Psoas muscle (tissue), 8 donors: Measurements from ENCODE around the gene ARHGAP30. TPM values are rescaled to one million over a fixed set of nuclear protein-coding genes. Genes with fewer than 3 reads are reported as not detected.

Source experiments
- ATAC-seq, 4 donors: fragments of 200-7000 bp; cut with Tn5 transposase; one replicate each; pipeline ENCODE4 v1.9.1; 2020; ENCODE audit warnings: moderate library complexity in 3 of 4, mild to moderate bottlenecking in 2 of 4
- DNase-seq, 2 donors: peaks; one replicate each; pipeline ENCODE4 v3.0.0-alpha.2; 2020
- H3K27ac ChIP-seq: fragments of 200-600 bp; one replicate; pipeline ENCODE4 v1.8.0; 2022
- H3K27me3 ChIP-seq, 3 donors: fragments of 200-600 bp in 1 of 3; one replicate each; pipeline versions ENCODE4 v1.6.1 to v1.8.0; 2013 to 2022; ENCODE audit warnings: low read length in 2 of 3, mild to moderate bottlenecking in 2 of 3, moderate library complexity in 1 of 3; ENCODE audit not compliant: insufficient read depth in 3 of 3
- H3K36me3 ChIP-seq, 2 donors: fragments of 200-600 bp in 1 of 2; one replicate each; pipeline versions ENCODE4 v1.6.1 to v1.8.0; 2013 to 2022; ENCODE audit warnings: low read depth in 1 of 2, mild to moderate bottlenecking in 1 of 2, moderate library complexity in 1 of 2; ENCODE audit not compliant: insufficient read depth in 1 of 2
- H3K4me1 ChIP-seq: fragments of 200-600 bp; one replicate; pipeline ENCODE4 v1.8.0; 2022
- H3K4me3 ChIP-seq: fragments of 200-600 bp; one replicate; pipeline ENCODE4 v1.8.0; 2022; ENCODE audit warnings: mild to moderate bottlenecking
- H3K9me3 ChIP-seq: fragments of 200-600 bp; one replicate; pipeline ENCODE4 v1.8.0; 2022
- CTCF ChIP-seq: fragments of 200-600 bp; IDR thresholded peaks from one replicate; pipeline ENCODE4 v1.8.0; 2022; ENCODE audit warnings: antibody characterized with exemption
- whole genome bisulfite sequencing, 3 donors: extraction: QIAGEN DNeasy Blood & Tissue Kit; methylation state at CpG; one replicate each; pipeline versions ENCODE4 v1.1.6 to v1.1.7; 2013; 5-methylcytosine and 5-hydroxymethylcytosine counted together
- intact Hi-C, 2 donors: fragments of 100-400 bp; cut with DNase I; formaldehyde crosslinking; loops; one replicate each; pipeline versions ENCODE4 v1.11.0 to v1.14.2; 2022
- polyA plus RNA-seq, 3 donors: library from polyadenylated mRNA; stranded (reverse); fragments of 200-250 nt; gene quantifications; one replicate each; pipeline ENCODE4 v1.2.3, GENCODE V29; 2013
- total RNA-seq, 4 donors: library from RNA; stranded (reverse); fragmentation: NEBNext Ultra II Directional in 2 of 4; extraction: Animal tissue kit (Norgen Biotek cat#: 25700) in 2 of 4; gene quantifications; one replicate each; pipeline versions ENCODE4 v1.2.1 to v1.2.4, GENCODE V29; 2021 to 2023
- donor health status: healthy with polysubstance abuse.
- donor health status: DM: no; HTN: no; CAD: no; lungs with moderate emphysema.
- donor health status: Bipolar disorder and iron deficiency.
- donor health status: healthy.
- donor health status: DM: yes; HTN: yes; CAD: no.
- donor health status: DM: no; HTN: no; CAD: no.
- donor health status: DM: no; HTN: no; CAD: no.
- donor health status: DM: yes; HTN: yes; CAD: no.

ARHGAP30 gene
- total and polyA plus RNA-seq, 7 donors = 0.44 to 3.3 (median 1.6) TPM

GRCh38 chr1:161091796-161092507 is 22.3 kb upstream of the ARHGAP30 start:
- intact Hi-C loops = loop anchor here (10.0 kb wide), 2 partner anchors 257 to 367 kb away; no protein-coding TSS in a partner anchor
- ATAC-seq (no peak), DNase-seq (no peak)
- no peak for TF ChIP-seq CTCF
- Histone ChIP-seq H3K27ac (no peak overlapping the region), H3K27me3 (no peaks in the 10 kb centered on the region), H3K4me3 (no peak overlapping the region), H3K4me1 (peaks cover 2% of the 10 kb centered on the region), H3K9me3 (no peaks in the 10 kb centered on the region), H3K36me3 (no peaks in the 10 kb centered on the region)
- 89 to 91% (median 91%) methylated on average over 7 of the region's 7 CpGs for WGBS, 3 donors

DNA sequence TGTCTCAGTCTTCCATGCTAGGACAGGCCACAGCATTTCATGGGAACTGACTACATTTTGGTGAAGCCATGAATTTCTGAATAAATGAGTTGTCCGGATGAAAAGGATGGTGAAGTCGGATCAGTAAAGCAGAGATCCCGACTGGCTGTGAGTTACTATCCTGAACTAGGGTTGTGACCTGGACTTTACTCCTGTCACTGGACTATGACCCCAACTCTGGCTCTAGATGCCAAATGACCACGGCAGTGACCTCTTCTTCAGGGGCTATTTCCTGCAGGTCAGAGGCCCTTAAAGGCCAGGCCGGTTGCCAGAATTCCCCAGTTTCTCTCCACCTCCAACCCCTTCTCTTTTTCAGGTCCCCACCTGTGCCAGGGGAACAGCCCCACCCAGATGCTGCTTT is 21.4 kb upstream of the ARHGAP30 start:
- WGBS, 3 donors = 71 to 77% (median 75%) methylated on average over 5 of the region's 5 CpGs
- intact Hi-C loops = loop anchor here (10.0 kb wide), 2 partner anchors 256 to 366 kb away; no protein-coding TSS in a partner anchor
- H3K27ac ChIP-seq = no peak overlapping the region
- DNase-seq (peak in 1 of 2 donors; percentile 34), ATAC-seq (no peak)
- H3K36me3 ChIP-seq = no peaks in the 10 kb centered on the region
- no peaks in the 10 kb centered on the region for H3K9me3 ChIP-seq
- no peaks in the 10 kb centered on the region for H3K27me3 ChIP-seq
- no peak for TF ChIP-seq CTCF
- no peaks in the 10 kb centered on the region for H3K4me1 ChIP-seq
- H3K4me3 ChIP-seq = no peak overlapping the region

GRCh38 chr1:161090617-161091016 is 20.9 kb upstream of the ARHGAP30 start:
- H3K27ac ChIP-seq = no peak overlapping the region
- H3K4me3 ChIP-seq = no peak overlapping the region
- no peaks in the 10 kb centered on the region for H3K9me3 ChIP-seq
- H3K27me3 ChIP-seq = no peaks in the 10 kb centered on the region
- no peak for TF ChIP-seq CTCF
- DNase-seq (no peak), ATAC-seq (no peak)
- H3K4me1 ChIP-seq = no peaks in the 10 kb centered on the region
- intact Hi-C loops = loop anchor here (10.0 kb wide), 2 partner anchors 256 to 366 kb away; no protein-coding TSS in a partner anchor
- WGBS, 3 donors = 65 to 74% (median 74%) methylated on average over 3 of the region's 3 CpGs
- H3K36me3 ChIP-seq = no peaks in the 10 kb centered on the region

DNA sequence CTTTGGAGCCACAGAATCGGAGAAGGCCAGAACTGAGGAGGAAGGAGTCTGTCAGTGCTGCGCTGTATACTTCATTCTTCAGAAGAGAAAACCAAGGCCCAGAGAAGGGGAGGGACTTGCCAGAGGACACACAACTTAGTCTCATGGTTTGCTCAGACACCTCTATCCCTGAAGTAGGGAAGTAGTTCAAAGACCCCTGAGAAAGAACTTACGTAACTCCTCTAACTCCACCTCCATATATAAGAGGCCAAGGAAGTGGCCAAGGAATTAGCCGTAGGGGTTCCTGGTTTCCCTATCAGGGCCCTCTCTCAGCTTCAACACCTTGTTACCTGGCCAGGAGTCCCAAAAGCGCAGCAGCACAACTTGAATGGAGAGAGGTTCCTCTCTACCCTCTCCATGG is 20.2 kb upstream of the ARHGAP30 start:
- Histone ChIP-seq H3K4me1 (no peaks in the 10 kb centered on the region), H3K4me3 (no peak overlapping the region), H3K9me3 (no peaks in the 10 kb centered on the region), H3K27ac (no peak overlapping the region), H3K36me3 (no peaks in the 10 kb centered on the region), H3K27me3 (no peaks in the 10 kb centered on the region)
- 92 to 96% (median 95%) methylated on average over 5 of the region's 5 CpGs for WGBS, 3 donors
- ATAC-seq (no peak), DNase-seq (peak in 1 of 2 donors; percentile 2)
- no peak for TF ChIP-seq CTCF
- intact Hi-C loops = loop anchor here (10.0 kb wide), 2 partner anchors 255 to 365 kb away; no protein-coding TSS in a partner anchor
